Fibroblast of skin of left quadriceps (primary cell): ENCODE data around the gene NCKAP1.
"Not testable (repeated sequence)": the region's sequence is repeated elsewhere in the genome, so short reads cannot be mapped to it uniquely, and the experiment has no call there.

Experiments used
- DNase-seq, 2 experiments: peaks; one replicate each; pipeline ENCODE4 v3.0.0-alpha.2; 2013; ENCODE audit warnings: low read depth in 2 of 2

NCKAP1 gene

DNA sequence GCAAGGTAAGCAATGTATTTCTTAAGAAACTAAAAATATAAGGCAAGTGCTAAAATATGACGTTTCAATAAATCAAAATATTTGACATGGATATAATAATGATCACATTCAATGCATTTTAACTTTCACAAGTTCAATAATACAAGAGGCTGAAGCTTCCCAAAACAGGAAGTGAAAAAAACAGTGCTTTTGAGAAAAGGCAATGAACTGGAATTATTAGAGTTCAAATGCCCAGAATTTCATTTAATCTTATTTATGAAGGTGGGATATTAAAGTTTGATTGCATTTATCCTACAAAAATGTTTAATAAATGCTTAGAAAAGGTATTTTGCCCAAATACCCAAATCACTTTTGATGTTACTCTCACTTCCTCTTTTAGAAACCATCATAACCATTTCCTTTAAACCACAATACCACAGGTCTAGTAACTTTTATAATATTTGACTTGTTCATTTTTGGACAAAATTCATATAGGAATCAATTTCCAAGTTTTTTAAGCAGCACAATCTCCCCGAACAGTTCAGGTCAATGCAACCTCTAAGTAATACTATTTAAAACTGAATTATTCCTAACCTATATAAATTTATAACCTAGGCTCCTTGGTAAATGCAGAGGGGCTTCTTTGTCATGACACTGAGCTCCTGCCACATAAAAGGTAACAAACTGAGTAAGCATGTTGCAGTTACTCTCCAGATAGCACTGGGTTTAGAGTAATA lies 2.1 kb downstream of the NCKAP1 start:
- no peak for DNase-seq

DNA sequence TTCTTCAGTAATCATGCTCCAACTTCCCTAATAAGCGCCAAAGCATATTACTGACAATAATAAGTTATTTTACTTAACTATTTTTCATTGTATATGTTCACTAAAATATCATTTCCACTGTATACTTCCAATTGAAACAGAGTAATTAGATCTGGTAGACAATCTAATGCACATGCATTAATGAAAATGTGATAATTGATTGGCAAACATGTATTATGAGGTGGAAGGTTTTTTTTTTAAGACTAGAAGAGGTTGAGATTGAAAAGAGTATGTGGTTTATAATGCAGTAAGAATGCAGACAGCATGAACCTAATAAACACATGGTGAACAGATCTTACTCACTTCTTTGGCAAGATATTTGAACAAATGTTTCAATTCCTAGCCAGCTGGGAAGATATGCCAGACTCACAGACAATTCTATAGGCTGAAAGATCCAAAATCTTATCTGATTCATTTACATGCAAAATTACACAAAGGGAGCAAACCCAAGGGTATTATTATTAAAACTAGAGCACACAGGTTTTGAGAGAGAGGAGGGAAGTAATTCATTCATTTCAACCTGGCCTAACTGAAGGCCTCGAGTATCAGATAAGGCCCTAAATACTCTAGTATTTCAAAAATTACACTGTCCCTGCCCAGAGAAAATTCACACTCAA lies 2.8 kb downstream of the NCKAP1 start:
- peak; percentile 72 to 78 for DNase-seq

- DNase-seq: peak; percentile 45 to 48
Measured at GRCh38 chr2:183034806-183035205, 3.5 kb downstream of the NCKAP1 start.

DNA sequence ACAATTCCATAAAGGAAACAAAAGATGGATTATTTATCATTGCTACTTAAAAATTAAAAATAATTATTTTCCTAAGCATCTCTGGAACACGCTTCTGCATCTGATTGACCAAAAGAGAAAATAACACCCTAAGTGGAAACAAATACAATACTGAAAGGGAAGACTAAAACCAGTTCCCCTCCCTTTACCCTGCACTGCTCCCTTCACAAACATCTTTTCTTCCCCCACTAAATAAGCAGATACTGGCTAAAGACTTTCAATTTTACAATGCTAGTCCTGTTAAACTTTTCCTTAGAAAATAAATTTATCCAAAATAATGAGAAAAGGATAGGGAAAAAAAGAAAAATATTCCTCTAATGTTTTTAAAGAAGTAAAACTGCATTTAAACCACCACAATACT lies 4.3 kb downstream of the NCKAP1 start:
- no peak for DNase-seq

DNA sequence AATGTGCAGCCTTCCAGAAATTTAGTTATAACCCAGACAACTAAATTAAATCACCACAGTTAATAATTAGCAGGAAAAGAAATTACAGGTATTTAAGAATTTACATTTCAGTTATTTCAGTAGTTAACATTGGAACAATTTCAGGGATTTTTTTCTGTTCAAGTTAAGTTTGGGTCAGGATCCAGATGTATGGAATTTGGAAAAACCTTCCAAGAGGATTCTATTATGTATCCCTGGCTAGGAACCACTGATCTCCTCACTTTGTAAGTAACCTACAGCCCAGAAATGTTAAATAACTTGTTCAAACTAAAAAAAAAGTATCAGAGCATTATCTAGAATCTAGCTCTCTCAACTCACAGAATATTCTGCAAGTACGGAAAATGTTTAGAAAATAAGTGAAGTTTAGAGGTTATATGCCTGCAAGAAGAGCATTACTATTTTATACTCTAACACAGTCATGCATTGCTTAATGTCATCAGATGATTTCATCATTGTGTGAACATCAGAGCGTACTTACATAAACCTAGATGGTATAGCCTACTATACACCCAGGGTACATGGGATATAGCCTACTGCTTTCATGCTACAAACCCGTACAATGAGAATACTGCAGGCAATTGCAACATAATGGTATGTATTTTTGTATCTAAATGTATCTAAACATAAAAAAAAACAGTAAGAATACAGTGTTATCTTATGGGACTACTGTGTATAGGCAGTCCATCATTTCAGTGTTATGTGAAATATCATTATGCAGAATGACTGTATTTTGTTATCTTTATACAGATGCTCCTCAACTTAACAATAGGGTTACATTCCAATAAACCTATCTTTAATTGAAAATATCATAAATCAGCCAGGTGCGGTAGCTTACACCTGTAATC lies 6.1 kb downstream of the NCKAP1 start:
- no peak for DNase-seq

- DNase-seq: no peak
Measured at GRCh38 chr2:183029219-183029618, 9.0 kb downstream of the NCKAP1 start.

GRCh38 chr2:183028108-183028507 lies 10.1 kb downstream of the NCKAP1 start:
- DNase-seq: no peak

GRCh38 chr2:183027443-183027842 lies 10.8 kb downstream of the NCKAP1 start:
- no peak for DNase-seq

DNA sequence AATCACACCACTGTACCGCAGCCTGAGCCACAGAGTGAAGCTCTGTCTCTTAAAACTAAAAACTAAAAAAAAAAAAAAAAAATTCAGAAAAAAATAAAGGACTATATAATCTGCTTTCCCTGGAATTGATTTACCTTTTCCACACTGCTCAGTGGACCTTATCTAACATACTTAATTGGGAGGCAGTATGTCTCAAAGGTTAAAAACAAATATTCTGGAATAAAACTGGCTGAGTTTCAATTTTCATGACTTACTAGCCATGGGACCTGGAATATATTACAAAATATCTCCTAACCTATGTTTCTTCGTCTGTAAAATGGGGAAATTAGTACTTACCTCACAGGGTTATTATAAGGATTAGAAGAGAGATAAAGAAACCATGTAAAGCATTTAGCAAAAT lies 11.8 kb downstream of the NCKAP1 start:
- DNase-seq: no peak

DNA sequence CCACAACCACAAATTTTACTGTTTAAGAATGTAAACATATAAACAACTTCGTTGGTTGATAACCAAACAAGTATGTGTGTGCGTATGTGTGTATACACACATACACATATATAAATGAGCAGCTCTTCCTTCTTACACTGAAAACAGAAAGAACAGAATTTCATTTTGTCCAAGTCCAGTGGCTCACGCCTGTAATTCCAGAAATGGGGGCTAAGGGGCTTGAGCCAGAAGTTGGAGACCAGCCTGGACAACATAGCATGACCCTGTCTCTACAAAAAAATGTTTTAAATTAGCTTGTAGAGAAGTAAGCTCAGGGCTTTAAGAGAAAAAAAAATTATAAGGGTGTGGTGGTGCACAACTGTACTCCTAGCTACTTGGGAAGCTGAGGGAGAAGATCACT lies 12.3 kb downstream of the NCKAP1 start:
- no peak for DNase-seq

DNA sequence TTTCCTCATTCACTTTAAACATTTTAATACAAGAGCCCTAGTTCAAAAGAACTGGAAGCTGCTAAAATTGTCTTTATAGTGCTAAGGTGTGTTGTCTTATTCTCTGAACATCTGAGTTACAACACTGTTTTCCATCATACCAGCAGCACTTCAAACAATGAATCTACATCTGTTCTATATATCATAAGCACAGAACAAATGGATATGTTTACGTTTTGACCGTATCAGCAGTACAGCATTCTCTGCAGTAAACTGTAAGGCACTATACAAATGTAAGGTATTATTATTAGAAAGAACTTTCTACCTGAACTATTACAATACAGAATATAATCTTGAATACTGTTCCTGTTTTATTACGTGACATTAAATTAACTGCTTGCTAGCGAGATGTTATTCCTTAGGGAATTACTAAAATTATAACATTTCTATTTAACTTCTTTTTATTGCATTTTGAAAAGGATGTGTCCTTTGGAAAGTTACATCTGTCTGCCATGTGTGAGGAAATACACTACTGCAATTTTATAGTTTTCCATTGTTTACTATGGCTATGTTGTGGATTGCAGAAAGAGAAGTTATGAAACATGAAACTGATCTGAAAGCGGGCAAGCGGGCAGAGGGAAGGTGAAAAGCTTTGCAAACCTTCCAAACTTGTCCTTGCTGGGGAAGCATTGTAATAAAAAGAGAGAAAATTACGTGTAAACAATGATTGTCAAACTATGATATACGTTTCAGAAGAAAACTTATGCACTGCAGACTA lies 13.7 kb downstream of the NCKAP1 start:
- peak; percentile 35 to 42 for DNase-seq

DNA sequence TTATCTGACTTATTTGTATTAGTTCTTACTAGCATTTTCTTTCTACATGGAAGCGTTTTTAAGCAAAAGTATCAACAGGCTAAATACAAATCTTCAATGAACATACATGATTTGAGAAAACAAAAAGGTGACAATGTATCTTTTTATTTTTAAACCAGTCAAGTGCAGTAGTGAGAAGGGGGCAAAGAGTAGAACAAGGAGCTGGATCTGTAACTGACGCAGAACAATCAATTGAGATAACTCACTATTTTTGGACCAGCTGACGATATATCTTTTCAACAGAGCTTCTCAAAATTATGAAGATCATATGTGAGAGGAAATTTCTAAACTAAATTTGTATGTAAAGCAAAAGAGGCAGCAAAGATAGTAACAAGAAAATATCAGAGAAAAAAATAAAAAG lies 15.5 kb downstream of the NCKAP1 start:
- no peak for DNase-seq

- DNase-seq: no peak
Measured at GRCh38 chr2:183021613-183022012, 16.6 kb downstream of the NCKAP1 start.

DNA sequence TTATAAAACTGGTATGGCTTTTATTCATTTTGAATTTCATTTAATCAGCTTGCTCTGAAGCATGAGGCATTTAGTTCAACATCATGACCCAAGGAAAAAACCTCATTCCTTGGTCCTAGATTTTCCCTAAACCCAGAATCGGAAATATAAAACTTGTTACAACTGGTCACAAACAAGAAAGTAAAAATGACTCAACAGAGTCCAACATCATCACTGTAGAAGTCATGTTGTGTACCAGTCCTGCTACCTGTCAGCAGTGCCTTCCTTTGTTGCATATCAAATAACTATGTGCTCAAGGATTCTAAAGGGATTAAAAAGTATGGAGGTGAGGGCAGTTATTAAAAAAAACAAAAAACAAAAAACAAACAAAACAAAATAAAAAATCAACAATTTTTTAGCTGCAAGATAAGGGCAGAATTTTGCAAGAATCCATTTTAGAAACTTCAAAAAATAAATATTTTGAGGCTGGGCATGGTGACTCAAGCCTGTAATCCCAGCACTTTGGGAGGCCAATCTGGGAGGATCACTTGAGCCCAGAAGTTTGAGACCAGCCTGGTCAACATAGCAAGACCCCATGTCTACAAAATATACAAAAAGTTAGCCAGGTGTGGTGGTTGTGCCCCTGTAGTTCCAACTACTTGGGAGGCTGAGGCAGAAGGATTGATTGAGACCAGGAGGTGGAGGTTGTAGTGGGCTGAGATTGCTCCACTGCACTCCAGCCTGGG lies 18.4 kb downstream of the NCKAP1 start:
- no peak for DNase-seq

DNA sequence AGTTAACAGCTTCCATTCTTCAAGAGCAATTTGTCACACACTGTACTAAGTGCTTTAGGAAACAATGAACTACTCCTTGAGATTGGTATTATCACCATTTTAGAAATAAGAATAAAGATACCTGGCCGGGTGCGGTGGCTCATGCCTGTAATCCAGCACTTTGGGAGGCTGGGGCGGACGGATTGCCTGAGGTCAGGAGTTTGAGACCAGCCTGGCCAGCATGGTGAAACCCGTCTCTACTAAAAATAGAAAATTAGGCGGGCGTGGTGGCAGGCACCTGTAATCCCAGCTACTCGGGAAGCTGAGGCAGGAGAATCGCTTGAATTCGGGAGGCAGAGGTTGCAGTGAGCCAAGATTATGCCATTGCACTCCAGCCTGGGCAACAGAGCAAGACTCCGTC lies 20.4 kb downstream of the NCKAP1 start:
- not testable (repeated sequence) for DNase-seq

GRCh38 chr2:183014005-183014404 lies 24.3 kb downstream of the NCKAP1 start:
- DNase-seq: no peak

DNA sequence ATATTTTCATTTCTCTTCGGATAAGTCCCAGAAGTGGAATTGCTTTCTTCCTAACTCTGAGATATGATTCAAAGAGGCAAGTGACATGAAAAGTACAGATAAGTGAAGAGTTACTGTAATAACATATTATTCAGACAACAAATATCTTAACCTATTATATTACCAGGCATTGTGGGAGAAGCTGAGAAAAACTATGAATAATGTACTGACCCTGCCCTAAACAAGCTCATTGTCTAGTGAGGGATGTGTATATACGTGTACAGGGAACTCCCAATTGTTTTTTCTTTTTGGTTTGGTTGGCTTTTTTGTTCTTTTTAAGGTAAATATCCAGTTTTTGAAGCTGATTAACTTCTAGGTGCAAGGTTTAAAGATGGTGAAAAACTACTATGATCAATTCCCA lies 26.5 kb downstream of the NCKAP1 start:
- no peak for DNase-seq

DNA sequence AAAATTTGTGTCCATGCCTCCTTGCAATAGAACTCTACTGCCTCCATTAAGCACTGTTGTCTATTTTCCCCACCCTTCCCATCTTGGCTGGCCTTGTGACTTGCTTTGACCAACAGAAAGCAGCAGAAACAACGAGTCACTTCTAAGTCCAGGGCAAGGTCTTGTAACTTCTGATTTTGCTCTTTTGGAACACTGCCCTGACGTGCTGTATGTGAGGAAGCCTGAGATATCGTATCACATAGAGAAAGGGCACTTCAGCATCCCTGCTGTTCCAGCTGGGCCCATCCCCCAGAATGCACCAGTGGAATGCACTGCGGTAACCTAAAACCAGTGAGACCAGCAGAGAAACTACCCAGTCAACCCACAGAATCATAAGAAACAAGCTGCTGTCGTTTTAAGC lies 28.1 kb downstream of the NCKAP1 start:
- no peak for DNase-seq

GRCh38 chr2:183009249-183009899 lies 28.9 kb downstream of the NCKAP1 start:
- DNase-seq: no peak

- DNase-seq: no peak
Measured at GRCh38 chr2:183001948-183002347, 36.3 kb downstream of the NCKAP1 start.

DNA sequence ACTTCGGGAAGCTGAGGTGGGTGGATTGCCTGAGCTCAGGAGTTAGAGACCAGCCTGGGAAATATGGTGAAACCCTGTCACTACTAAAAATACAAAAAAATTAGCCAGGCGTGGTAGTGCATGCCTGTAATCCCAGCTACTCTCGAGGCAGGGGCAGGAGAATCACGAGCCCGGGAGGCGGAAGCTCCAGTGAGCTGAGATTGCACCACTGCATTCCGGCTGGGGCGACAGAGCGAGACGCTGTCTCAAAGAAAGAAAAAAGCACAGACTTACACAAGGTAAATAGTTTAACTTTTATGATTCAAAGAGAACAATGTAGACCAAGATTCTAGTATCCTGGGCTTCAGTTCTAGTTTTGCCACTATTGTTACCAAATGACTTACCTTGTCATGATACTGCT lies 37.4 kb downstream of the NCKAP1 start:
- DNase-seq: no peak
